GM23338 (cell line): Measurements from ENCODE around the gene SLC52A1. TPM values are rescaled to one million over a fixed set of nuclear protein-coding genes. Genes with fewer than 3 reads are reported as not detected.

Experiments
- ATAC-seq: fragments of 200-7000 bp; cut with Tn5 transposase; 3 replicates; pipeline ENCODE4 v1.9.1; 2020
- DNase-seq: peaks from one replicate; pipeline ENCODE4 v3.0.0-alpha.2; 2015; ENCODE audit warnings: low spot score
- H2AFZ ChIP-seq: fragments of 200-600 bp; sonication (generic); 2 replicates; pipeline ENCODE4 v1.8.0; 2016; ENCODE audit warnings: antibody characterized with exemption, mild to moderate bottlenecking, moderate library complexity
- H3F3A ChIP-seq: fragments of 200-600 bp; sonication (generic); replicated peaks from 2 replicates; pipeline ENCODE4 v1.8.0; 2017; ENCODE audit warnings: antibody characterized with exemption, mixed run types, low read depth
- H3K27ac ChIP-seq: fragments of 200-600 bp; sonication (generic); 2 replicates; pipeline ENCODE4 v1.6.1; 2016; ENCODE audit warnings: low read depth
- H3K27me3 ChIP-seq: fragments of 200-600 bp; sonication (generic); 2 replicates; pipeline ENCODE4 v1.8.0; 2016; ENCODE audit warnings: mild to moderate bottlenecking, mixed run types, moderate library complexity; ENCODE audit not compliant: insufficient read depth
- H3K36me3 ChIP-seq: fragments of 200-600 bp; sonication (generic); 2 replicates; pipeline ENCODE4 v1.8.0; 2016; ENCODE audit warnings: mild to moderate bottlenecking; ENCODE audit not compliant: insufficient read depth
- H3K4me1 ChIP-seq: fragments of 200-600 bp; sonication (generic); 2 replicates; pipeline ENCODE4 v1.8.0; 2016; ENCODE audit warnings: mild to moderate bottlenecking, moderate library complexity; ENCODE audit not compliant: insufficient read depth
- H3K4me2 ChIP-seq: fragments of 200-600 bp; sonication (generic); 2 replicates; pipeline ENCODE4 v1.7.1; 2017; ENCODE audit warnings: mixed run types
- H3K4me3 ChIP-seq: fragments of 200-600 bp; sonication (generic); 2 replicates; pipeline ENCODE4 v1.6.1; 2016; ENCODE audit warnings: mixed run types
- H3K79me2 ChIP-seq: fragments of 200-600 bp; sonication (generic); replicated peaks from 2 replicates; pipeline ENCODE4 v1.8.0; 2017; ENCODE audit warnings: mild to moderate bottlenecking; ENCODE audit not compliant: insufficient read depth
- H3K9me2 ChIP-seq: fragments of 200-600 bp; sonication (generic); 2 replicates; pipeline ENCODE4 v1.8.0; 2017; ENCODE audit not compliant: insufficient read depth
- H4K20me1 ChIP-seq: fragments of 200-600 bp; sonication (generic); replicated peaks from 2 replicates; pipeline ENCODE4 v1.8.0; 2017; ENCODE audit warnings: mild to moderate bottlenecking; ENCODE audit not compliant: insufficient read depth
- H3K27ac Mint-ChIP-seq: 2 replicates; pipeline ENCODE4 v1.8.0; 2020; ENCODE audit warnings: inconsistent platforms, mild to moderate bottlenecking, moderate library complexity, mixed read lengths
- H3K27me3 Mint-ChIP-seq: 3 replicates; pipeline ENCODE4 v1.8.0; 2022; ENCODE audit warnings: low read depth, mild to moderate bottlenecking, moderate library complexity, mixed read lengths, inconsistent platforms; ENCODE audit not compliant: insufficient read depth, poor library complexity
- H3K36me3 Mint-ChIP-seq: 3 replicates; pipeline ENCODE4 v1.8.0; 2021; ENCODE audit warnings: low read depth, mild to moderate bottlenecking, inconsistent platforms, moderate library complexity, mixed read lengths
- H3K4me1 Mint-ChIP-seq: 3 replicates; pipeline ENCODE4 v1.8.0; 2020; ENCODE audit warnings: mild to moderate bottlenecking, inconsistent platforms, mixed read lengths
- H3K4me3 Mint-ChIP-seq: 3 replicates; pipeline ENCODE4 v1.8.0; 2021; ENCODE audit warnings: moderate library complexity, mild to moderate bottlenecking, inconsistent platforms, mixed read lengths
- H3K9me3 Mint-ChIP-seq: 3 replicates; pipeline ENCODE4 v1.8.0; 2020; ENCODE audit warnings: moderate library complexity, mild to moderate bottlenecking, inconsistent platforms, mixed read lengths
- CREB1 ChIP-seq: fragments of 250-450 bp; sonication (Bioruptor Pico); IDR thresholded peaks from 2 replicates; pipeline ENCODE4 v1.5.0; 2020; ENCODE audit warnings: low read depth, mild to moderate bottlenecking, moderate library complexity
- CTCF ChIP-seq, 2 experiments: fragments of 200-600 bp in 1 of 2; sonication (generic) in 1 of 2; conservative IDR thresholded peaks; 2 replicates each; pipeline versions ENCODE4 v1.5.1 to v1.6.1; 2016 to 2017; ENCODE audit warnings: antibody characterized with exemption in 2 of 2, low read depth in 2 of 2, mild to moderate bottlenecking in 2 of 2, moderate library complexity in 1 of 2
- ETS1 ChIP-seq: IDR thresholded peaks from 2 replicates; pipeline ENCODE4 v1.6.1; 2016; ENCODE audit warnings: antibody characterized with exemption
- EZH2 ChIP-seq: fragments of 200-600 bp; sonication (generic); IDR thresholded peaks from one replicate; pipeline ENCODE4 v1.8.0; 2017; ENCODE audit warnings: antibody characterized with exemption, mild to moderate bottlenecking, low read depth; ENCODE audit not compliant: unreplicated experiment
- EZH2phosphoT487 ChIP-seq: fragments of 200-600 bp; sonication (generic); IDR thresholded peaks from one replicate; pipeline ENCODE4 v1.8.1; 2018; ENCODE audit warnings: antibody characterized with exemption; ENCODE audit not compliant: unreplicated experiment
- JUNB ChIP-seq: IDR thresholded peaks from one replicate; pipeline ENCODE4 v1.6.1; 2016; ENCODE audit warnings: antibody characterized with exemption; ENCODE audit not compliant: unreplicated experiment
- NANOG ChIP-seq: IDR thresholded peaks from 2 replicates; pipeline ENCODE4 v1.6.1; 2016; ENCODE audit warnings: antibody characterized with exemption, borderline replicate concordance
- POLR2AphosphoS5 ChIP-seq: IDR thresholded peaks from 2 replicates; pipeline ENCODE4 v1.6.1; 2016; ENCODE audit warnings: antibody characterized with exemption, low read depth
- REST ChIP-seq: IDR thresholded peaks from one replicate; pipeline ENCODE4 v1.6.1; 2018; ENCODE audit warnings: antibody characterized with exemption; ENCODE audit not compliant: unreplicated experiment
- STAT1 ChIP-seq: IDR thresholded peaks from one replicate; pipeline ENCODE4 v1.6.1; 2016; ENCODE audit warnings: antibody characterized with exemption; ENCODE audit not compliant: unreplicated experiment
- ZNF114 ChIP-seq: fragments of 250-450 bp; sonication (Bioruptor Pico); IDR thresholded peaks from 2 replicates; pipeline ENCODE4 v1.5.0; 2020; ENCODE audit warnings: mild to moderate bottlenecking, moderate library complexity
- ZNF331 ChIP-seq: fragments of 250-450 bp; sonication (Bioruptor Pico); IDR thresholded peaks from 2 replicates; pipeline ENCODE4 v1.5.0; 2020; ENCODE audit warnings: low read depth, mild to moderate bottlenecking, moderate library complexity
- ZNF462 ChIP-seq: fragments of 250-450 bp; sonication (Bioruptor Pico); IDR thresholded peaks from 2 replicates; pipeline ENCODE4 v1.5.0; 2020; ENCODE audit warnings: mild to moderate bottlenecking, moderate library complexity
- polyA plus RNA-seq: library from polyadenylated mRNA; unstranded; fragments of >200 nt; fragmentation: Nextera tagmentation; extraction: Ambion mirVana; gene quantifications from 2 replicates; pipeline ENCODE4 v1.2.1, GENCODE V29; 2016
- total RNA-seq: library from RNA; depleted of rRNA; stranded (reverse); fragments of >200 nt; shearing (Covaris generic); gene quantifications from 2 replicates; pipeline ENCODE4 v1.2.3, GENCODE V29; 2014

The SLC52A1 gene
- total and polyA plus RNA-seq, 2 experiments from 2014 or later = 0.21 to 0.63 TPM

GRCh38 chr17:5042157-5043022, 7.2 kb upstream of the SLC52A1 start:
- no peak overlapping the region for H3K27ac ChIP-seq
- H2AFZ ChIP-seq = no peak overlapping the region
- DNase-seq (no peak), ATAC-seq (no peak)
- Mint-ChIP-seq H3K27me3 (peaks cover 7% of the 10 kb centered on the region), H3K9me3 (no peaks in the 10 kb centered on the region; the same call in 1 of the 3 replicates), H3K27ac (no peak overlapping the region), H3K4me1 (no peaks in the 10 kb centered on the region), H3K4me3 (no peak overlapping the region), H3K36me3 (no peaks in the 10 kb centered on the region)
- H3K27me3 ChIP-seq = no peaks in the 10 kb centered on the region
- no peaks in the 10 kb centered on the region for H3K4me1 ChIP-seq
- no peaks in the 10 kb centered on the region for H3K36me3 ChIP-seq
- H3F3A ChIP-seq = no peaks in the 10 kb centered on the region
- no peaks in the 10 kb centered on the region for H3K79me2 ChIP-seq
- H4K20me1 ChIP-seq = no peaks in the 10 kb centered on the region
- no peaks in the 10 kb centered on the region for H3K9me2 ChIP-seq
- no peak overlapping the region for H3K4me3 ChIP-seq
- no peak for TF ChIP-seq EZH2phosphoT487
- no peak for TF ChIP-seq STAT1
- no peak for TF ChIP-seq CREB1
- no peak for TF ChIP-seq ZNF462 (CRISPR knock-in tag)
- TF ChIP-seq ZNF331 (CRISPR knock-in tag) = no peak
- no peak for TF ChIP-seq NANOG
- TF ChIP-seq EZH2 = no peak
- no peak for TF ChIP-seq ZNF114
- no peak for TF ChIP-seq JUNB
- no peak for TF ChIP-seq CTCF (conservative IDR thresholded peaks at IDR 0.05; ENCODE audit: low read depth in 2 of 2)
- TF ChIP-seq REST = no peak
- TF ChIP-seq ETS1 = no peak
- TF ChIP-seq POLR2AphosphoS5 = no peak
- H3K4me2 ChIP-seq = no peak overlapping the region
